NCI-H1417 (cell line): ENCODE measurements around the gene ZFYVE9.
"Not testable (repeated sequence)": the region's sequence is repeated elsewhere in the genome, so short reads cannot be mapped to it uniquely, and the experiment has no call there.

Experiments used
- DNase-seq, 3 experiments: peaks; one replicate each; lab custom pipeline; 2025; lab: John Stamatoyannopoulos, UW

The ZFYVE9 gene, protein sequence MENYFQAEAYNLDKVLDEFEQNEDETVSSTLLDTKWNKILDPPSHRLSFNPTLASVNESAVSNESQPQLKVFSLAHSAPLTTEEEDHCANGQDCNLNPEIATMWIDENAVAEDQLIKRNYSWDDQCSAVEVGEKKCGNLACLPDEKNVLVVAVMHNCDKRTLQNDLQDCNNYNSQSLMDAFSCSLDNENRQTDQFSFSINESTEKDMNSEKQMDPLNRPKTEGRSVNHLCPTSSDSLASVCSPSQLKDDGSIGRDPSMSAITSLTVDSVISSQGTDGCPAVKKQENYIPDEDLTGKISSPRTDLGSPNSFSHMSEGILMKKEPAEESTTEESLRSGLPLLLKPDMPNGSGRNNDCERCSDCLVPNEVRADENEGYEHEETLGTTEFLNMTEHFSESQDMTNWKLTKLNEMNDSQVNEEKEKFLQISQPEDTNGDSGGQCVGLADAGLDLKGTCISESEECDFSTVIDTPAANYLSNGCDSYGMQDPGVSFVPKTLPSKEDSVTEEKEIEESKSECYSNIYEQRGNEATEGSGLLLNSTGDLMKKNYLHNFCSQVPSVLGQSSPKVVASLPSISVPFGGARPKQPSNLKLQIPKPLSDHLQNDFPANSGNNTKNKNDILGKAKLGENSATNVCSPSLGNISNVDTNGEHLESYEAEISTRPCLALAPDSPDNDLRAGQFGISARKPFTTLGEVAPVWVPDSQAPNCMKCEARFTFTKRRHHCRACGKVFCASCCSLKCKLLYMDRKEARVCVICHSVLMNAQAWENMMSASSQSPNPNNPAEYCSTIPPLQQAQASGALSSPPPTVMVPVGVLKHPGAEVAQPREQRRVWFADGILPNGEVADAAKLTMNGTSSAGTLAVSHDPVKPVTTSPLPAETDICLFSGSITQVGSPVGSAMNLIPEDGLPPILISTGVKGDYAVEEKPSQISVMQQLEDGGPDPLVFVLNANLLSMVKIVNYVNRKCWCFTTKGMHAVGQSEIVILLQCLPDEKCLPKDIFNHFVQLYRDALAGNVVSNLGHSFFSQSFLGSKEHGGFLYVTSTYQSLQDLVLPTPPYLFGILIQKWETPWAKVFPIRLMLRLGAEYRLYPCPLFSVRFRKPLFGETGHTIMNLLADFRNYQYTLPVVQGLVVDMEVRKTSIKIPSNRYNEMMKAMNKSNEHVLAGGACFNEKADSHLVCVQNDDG (N-terminal part only)

DNA sequence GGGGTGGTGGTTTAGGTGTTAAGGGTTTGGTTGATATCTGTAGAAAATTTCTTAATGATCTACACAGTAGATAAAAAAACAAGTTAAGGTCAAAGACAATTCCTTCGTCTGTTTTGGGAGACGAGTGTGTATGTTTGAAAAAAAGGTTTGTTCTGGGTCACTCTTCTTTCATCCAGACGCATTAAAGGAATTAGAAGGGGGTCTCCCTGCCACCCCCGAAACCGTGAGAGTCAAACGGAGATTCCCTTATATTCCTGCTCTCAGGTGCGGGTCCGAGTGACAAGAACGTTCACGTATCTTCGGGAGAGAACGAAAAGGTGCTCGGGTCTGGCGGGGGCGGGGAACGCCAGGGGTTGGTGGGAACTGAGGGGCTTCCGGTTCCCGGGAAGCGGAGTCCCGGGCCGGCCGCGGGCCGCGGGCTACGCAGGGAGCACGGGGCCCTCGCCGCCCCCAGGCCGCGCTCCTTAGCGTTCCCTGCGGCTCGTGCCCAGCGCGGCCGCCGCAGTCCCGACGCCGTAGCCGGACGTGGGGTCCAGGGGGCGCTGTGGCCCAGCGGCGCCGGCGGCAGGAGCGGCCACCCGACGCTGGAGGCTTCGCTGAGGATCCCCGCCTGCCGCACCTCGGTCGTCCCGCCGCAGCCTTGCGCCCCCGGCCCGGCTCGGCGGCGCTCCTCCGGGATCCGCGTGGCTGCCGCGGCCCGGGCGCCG, at the start of gene ZFYVE9:
ZFYVE9 (plus strand) TSS at position 577 of the 707 bp plus-strand sequence. CDS start 91,118 bp downstream, outside the sequence.
- peak; percentile 84 to 90 (median 88) for DNase-seq

DNA sequence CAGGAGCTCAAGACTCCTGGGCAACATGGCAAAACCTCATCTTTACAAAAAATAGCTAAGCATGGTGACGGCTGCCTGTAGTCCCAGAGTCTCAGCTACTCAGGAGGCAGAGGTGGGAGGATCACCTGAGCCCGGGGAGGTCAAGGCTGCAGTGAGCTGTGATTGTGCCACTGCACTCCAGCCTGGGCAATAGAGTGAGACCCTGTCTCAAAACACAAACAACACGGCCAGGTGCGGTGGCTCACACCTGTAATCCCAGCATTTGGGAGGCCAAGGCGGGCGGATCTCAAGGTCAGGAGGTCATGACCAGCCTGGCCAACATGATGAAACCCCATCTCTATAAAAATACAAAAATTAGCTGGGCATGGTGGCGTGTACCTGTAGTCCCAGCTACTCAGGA, 47.6 kb upstream of the ZFYVE9 start:
- not testable (repeated sequence) for DNase-seq

DNA sequence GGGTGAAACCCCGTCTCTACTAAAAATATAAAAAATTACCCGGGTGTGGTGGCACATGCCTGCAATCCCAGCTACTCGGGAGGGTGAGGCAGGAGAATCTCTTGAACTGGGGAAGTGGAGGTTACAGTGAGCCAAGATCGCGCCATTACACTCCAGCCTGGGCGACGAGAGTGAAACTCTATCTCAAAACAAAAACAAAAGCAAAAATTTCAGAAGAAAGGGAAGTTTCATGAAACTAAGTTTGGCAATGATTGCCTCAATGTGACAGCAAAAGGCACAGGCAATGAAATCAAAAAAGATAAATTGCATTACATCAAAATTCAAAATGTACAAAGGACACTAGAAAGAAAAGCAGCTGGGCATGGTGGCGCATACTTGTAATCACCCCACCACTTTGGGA, 45.7 kb upstream of the ZFYVE9 start:
- no peak for DNase-seq

DNA sequence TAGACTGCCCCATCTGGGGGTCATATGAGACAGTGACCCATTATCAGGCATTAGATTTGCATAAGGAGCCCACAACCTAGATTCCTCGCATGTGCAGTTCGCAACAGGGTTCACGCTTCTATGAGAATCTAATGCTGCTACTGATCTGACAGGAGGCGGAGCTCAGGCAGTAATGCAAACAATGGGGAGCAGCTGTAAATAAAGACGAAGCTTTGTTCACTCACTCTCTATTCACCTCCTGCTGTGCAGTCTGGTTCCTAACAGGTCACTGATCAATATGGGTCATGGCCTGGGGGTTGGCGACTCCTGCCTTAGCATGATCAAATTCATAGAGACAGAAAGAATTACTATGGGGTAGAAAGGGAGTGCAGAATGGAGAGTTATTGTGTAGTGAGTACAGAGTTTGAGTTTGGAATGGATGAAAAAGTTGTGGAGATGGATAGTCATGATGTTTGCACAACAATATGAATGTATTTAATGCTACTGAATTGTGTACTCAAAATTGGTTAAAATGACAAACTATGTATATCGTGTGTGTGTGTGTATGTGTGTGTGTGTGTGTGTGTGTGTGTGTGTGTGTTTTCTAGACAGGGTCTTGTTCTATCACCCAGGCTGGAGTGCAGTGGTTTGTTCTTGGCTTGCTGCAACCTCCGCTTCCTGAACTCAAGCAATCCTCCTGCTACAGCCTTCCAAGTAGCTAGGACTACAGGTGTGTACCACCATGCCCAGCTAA, 43.6 kb upstream of the ZFYVE9 start:
- DNase-seq: peak in 2 of 3 experiments; percentile 55 to 87

DNA sequence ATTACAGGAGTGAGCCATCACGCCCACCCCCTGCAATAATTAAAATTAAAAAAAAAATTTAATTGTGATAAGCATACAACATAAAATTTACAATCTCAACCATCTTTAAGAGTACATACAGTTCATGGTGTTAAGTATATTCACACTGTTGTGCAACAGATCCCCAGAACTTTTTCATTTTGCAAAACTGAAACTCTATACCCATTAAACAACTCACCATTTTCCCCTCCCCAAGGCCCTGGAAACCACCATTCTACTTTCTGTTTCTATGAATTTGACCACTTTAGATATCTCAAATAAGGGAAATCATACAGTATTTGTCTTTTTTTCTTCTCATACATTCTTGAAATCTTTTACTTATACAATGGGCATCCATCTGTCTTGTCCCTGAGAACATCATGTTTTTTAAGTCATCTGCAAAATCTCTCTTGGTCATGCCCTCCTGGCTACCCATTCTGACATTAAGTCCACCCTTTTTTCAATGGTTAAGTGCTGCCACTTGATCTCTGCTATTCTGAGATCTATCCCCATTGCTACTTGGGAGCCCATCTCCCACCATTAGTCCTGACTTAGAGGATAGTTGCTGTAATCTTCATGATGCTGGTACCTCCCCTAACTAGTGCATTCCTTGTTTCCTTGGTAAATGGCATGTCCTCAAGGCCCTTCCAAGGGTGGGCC, 39.4 kb upstream of the ZFYVE9 start:
- DNase-seq: no peak

DNA sequence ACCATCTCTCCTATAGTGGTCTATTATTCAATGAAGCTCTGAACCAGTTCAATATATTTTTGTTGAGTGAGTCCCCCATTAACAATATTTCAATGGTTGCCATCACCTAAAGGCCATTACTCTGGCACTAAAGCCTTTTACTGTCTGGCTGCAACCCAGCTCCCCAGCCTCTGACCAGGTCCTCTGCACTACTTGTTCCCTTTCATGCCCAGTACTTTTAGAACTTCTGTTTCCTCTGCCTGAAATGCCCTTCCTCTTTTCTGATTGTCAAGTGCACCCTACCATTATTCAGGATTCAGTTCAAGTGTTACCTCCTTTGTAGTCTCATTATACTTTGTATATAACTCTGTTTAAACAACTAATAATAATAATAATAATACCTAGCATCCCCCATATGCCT, 30.4 kb upstream of the ZFYVE9 start:
- no peak for DNase-seq

DNA sequence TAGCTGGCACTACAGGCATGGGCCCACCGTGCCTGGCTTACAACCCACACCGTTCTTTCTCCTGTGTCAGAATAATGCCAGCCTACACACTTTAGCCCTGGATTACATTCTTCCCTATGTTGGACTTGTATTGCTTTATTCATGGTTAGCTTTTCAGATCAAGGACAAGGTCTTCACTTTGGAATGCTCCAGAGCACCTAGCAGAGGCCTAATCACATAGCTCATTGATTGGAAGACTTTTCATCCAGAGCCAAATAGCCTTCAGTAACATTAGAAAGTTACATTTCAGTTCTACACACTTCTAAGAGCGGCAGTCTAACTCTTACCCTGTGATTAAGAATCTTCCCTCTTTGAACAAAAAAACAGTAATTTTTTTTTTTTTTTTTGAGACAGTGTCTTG, 29.4 kb upstream of the ZFYVE9 start:
- no peak for DNase-seq

DNA sequence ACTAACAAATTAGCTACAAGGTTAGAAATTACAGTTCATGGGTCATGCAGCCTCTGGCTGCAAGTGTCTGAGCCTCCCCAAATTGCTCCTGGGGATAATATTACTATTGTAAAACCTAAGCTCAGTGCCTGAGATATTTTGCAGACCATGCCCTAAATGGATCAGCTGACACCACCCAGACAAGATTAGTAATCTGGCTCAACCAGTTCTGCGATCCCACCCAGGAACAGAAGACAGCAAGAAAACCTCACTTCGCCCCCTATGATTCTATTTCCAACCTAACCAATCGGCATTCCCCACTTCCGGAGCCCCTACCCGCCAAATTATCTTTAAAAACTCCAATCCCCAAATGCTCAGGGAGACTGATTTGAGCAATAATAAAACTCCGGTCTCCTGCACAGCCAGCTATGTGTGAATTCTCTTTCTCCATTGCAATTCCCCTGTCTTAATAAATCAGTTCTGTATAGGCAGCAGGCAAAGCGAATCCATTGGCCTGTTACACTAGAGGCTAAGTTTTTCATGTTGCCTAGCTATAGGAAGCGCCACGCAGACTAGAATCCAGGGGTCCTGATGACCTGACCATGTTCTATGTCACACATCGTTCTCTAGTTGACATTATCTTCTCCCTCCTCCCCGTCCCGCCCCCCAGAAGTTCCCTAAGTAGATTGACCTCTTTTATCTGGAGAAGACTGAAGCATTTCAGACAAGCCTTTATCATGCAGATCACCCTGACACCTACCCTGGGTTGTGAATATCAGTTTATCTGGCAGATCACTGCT, 22.4 kb upstream of the ZFYVE9 start:
- DNase-seq: no peak

DNA sequence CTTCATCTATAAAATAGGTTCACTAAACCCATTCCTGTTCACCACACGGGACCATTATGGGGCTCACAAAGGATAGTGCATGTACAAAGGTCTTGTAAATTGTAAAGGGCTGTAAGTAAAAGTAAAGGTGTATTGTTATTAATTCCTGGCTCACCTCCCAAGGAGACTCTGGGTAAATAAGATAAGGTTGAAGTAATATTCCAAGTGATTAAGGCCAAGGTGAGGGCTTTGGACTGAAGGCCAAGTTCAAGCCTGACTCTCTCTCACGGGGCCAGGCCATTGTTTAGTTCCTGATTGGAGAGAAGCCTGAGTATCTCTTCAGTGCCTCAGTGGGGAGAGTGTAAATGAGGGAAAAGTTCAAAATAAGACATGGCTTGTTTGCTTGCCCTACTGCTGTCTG, 19.5 kb upstream of the ZFYVE9 start:
- no peak for DNase-seq

DNA sequence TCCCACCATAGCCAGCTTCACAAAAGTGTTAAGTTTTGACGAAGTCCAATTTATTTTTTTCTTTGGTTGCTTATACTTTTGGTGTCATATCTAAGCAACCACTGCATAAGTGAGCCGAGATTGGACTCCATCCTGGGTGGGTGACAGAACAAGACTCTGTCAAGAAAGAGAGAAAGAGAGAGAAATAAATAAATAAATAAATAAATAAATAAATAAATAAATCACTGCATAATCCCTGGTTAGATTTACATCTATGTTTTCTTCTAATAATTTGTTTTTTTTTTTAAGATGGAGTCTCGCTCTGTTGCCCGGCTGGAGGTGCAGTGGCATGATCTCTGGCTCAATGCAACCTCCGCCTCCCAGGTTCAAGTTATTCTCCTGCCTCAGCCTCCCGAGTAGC, 18.3 kb upstream of the ZFYVE9 start:
- DNase-seq: no peak

DNA sequence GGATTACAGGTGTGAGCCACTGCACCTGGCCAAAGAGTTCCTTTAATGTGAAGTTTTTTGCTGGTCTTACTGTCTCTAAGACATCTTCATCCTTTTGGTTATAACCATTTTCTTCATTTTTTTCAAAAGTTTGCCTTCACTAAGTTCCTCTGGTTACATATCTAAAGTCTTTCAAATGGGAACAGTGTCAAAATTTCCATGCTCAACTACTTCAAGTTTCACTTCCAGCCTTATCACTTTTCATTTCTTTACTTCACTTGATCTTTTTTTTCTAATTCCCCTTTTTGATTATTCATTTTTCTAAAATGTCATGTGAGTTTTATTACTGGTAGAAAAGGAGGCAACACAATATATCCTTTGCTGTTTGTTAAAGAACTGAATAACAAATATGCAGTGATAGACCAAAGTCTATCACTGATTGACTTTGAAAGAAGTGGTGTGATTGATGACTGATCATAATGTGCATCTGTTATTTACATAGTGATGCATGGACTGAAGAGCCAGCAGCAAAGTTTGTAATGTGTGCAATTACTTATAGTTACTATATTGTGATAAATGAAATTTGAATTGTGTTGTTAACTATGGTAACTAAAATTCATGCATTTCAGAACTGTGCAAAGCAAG, 16.0 kb upstream of the ZFYVE9 start:
- no peak for DNase-seq

DNA sequence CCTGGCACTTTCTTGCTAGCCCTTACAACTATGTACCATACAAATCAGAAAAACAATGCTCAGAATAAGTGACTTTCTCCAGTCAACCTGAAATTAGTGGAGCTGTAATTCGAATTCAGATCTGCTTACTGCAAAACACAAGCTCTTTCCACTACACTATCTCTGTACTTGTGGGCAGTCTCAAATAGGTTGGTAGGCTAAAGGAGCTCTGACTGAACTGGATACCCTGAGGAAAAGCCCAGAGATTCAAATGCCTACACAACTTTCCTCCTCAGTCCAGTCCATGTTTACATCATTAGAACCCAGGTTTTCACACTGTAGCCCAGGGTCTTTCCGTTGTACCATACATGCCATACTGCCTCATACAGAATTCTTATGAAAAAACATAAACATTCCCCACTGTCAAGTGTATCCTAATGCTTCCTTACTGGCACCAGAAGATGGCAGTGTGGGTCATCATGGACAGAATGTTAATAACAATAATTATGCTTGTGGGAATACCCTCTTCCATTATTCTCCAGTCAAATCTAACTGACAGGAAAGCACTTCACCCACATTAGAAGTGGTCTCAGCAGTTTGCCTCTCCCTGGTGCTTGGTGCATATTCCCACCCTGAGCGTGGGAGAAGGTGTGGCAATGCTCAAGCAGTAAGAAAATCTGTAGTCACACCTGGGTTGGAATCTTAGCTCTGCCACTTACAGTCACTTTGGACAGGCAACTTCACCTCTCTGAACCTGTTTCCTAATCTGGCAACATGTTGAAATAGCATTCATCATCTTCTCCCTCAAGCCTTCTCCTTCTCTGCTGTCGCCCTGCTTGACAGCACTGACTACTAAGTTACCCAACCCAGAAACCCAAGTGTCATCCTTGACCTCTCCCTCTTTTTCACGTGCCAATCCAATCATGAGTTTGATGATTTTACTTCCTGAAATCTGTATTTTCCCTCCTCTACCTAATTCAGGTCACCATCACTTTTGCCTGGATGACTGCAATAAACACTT, 14.4 kb upstream of the ZFYVE9 start:
- DNase-seq: peak; percentile 58 to 88 (median 73)

DNA sequence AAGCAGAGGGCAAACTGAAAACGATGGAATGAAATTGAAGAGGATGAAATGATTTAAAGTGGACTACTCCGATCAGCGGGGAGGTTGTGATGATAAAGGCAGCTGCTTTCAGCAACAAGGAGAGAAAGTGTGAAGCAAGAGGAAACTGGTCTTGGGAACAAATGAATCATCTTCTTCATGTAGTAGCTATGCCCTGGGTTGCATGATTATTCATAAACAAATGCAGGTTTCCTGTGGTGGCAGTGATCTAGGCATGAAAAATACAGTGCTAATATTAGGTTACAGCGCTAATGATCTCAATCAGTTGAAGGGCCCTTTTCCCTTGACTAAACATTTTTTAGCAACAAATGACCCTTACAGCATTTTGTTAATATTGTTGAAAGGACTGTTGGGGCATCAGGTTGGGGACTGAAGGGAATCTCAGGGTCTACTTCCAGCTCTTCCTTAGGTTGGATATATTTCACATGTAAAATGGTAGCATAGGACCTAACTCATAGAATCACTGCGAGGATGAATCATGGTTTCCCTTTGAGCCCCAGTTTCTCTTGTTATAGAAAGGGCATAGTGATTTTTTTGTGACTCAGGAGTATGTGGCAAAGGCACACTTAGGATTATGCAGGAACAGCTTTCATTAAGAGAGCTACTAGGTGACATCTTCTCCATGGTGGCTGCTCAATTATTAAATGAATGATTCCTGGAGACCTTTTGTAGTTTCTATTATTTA, 1.9 kb upstream of the ZFYVE9 start:
- DNase-seq: peak in 2 of 3 experiments; percentile 6 to 55

DNA sequence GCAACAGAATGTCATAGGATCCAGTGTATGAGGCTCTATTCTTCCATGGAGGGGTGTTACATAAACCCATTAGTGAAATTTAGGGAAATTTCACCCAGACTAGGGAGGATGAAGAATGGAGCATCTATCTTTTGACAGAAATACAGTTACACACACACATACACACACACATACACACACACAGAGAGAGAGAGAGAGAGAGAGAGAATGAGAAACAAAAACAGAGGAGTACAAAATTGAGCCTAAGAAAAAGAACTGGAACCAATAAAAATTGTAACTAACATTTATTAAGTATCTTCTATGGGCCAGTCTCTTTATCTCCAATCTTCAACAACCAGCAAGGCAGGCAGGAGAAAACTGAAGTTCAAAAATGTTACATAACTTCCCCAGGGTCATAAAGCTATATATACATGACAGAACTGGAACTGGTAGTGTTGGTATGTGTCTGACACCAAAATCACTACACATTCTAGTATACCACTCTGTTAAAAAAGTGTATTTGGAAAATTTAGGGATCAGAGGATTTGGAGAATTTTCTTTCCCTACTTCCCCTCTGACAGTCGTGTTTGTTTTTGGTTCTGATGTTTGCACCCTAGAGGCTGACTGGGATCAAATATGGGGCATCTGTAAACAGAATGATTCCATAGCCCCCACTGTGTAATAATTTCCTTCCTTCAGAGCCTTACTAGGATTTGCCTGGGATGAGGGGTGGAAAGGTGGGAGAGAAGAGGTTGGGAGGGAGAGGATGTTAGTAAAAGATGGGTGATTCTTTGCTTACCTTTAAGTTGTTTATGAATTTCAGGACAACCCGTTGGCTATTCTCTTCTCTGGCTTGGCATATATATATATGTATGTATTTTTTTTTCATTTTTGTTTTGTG, 1.0 kb upstream of the ZFYVE9 start:
- peak in 2 of 3 experiments; percentile 6 to 49 for DNase-seq

DNA sequence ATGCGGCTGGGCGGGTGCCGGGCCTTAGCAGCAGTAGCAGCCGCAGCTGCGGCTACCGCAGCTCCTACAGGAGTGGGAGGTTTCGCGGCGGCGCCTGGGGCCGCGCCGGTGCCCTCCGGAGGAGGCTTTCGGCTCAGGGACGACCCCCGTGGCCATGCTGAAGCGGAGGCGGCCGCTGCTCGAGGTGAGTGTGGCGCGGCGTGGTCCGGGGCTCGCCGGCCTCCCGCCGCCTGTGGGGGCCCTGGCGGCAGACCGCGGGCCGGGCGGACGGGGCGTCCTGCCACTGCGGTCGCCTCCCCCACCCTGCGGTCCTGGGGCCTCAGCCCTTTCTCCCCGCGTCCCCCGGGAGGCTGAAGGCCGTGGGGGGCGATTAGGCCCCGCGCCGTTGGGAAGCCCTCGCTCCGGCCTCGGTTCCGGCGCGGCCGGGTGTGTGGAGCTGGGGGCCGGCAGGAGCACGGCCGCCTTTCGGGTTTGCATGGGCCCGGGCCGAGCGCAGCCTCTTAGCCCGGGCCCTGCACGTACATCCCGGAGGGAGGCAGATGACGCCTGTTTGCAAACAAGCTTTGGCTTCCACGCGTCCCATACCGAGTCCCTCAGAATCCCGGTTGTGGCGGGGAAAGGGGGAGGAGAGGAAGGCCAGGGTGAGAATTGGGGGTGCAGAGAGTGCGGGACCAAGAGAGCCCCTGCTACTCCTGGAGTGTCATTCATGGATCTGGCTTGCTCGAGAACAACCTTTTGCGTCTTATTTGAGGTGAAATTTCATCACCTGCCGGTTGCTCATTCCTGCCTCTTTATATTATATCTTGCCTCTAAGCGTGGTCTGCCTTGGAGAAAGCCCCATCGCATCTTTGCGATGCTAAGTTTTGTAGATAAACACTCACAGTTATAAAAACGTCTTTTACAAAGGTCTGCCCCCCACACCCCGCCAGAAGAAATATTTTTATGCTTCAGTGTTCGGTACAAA, 613 bp downstream of the ZFYVE9 start:
- DNase-seq: peak; percentile 53 to 90 (median 81)
